Esophagus muscularis mucosa (tissue), 4 donors: ENCODE measurements around the gene BPTF. TPM values are rescaled to one million over a fixed set of nuclear protein-coding genes. Genes with fewer than 3 reads are reported as not detected.

Experiments
- DNase-seq: peaks from one replicate; pipeline ENCODE4 v3.0.0-alpha.2; 2017; ENCODE audit errors: extremely low spot score
- H3K27ac ChIP-seq, 4 donors: fragments of 200-600 bp; sonication (generic); replicated peaks in 1 of 4; 1 replicate in 3 of 4; 2 replicates in 1 of 4; pipeline ENCODE4 v1.5.1; 2016 to 2019; ENCODE audit warnings: mild to moderate bottlenecking in 1 of 4
- H3K27me3 ChIP-seq, 4 donors: fragments of 200-600 bp; sonication (generic); one replicate each; pipeline versions ENCODE4 v1.5.1 to v1.6.0; 2016 to 2019
- H3K36me3 ChIP-seq, 4 donors: fragments of 200-600 bp; sonication (generic); one replicate each; pipeline ENCODE4 v1.5.1; 2016 to 2019
- H3K4me1 ChIP-seq, 4 donors: fragments of 200-600 bp; sonication (generic); one replicate each; pipeline ENCODE4 v1.5.1; 2016 to 2019
- H3K4me3 ChIP-seq, 4 donors: fragments of 200-600 bp; sonication (generic); 1 replicate in 2 of 4; 2 replicates in 2 of 4; pipeline ENCODE4 v1.5.1; 2016 to 2019; ENCODE audit warnings: mild to moderate bottlenecking in 4 of 4, moderate library complexity in 1 of 4
- H3K9me3 ChIP-seq, 4 donors: fragments of 200-600 bp; sonication (generic); 1 replicate in 3 of 4; 2 replicates in 1 of 4; pipeline ENCODE4 v1.5.1; 2016 to 2019
- CTCF ChIP-seq, 3 experiments: fragments of 200-600 bp in 2 of 3; fragments of 450-650 bp in 1 of 3; sonication (generic) in 2 of 3; IDR thresholded peaks; one replicate each; pipeline ENCODE4 v1.5.1; 2017 to 2019; ENCODE audit warnings: antibody characterized with exemption in 3 of 3, mild to moderate bottlenecking in 2 of 3, moderate library complexity in 1 of 3
- EP300 ChIP-seq: sonication (generic); formaldehyde crosslinking; IDR thresholded peaks from one replicate; pipeline ENCODE4 v1.6.1; 2017; ENCODE audit warnings: antibody characterized with exemption
- POLR2A ChIP-seq: fragments of 450-650 bp; IDR thresholded peaks from one replicate; pipeline ENCODE4 v1.6.1; 2017; ENCODE audit warnings: antibody characterized with exemption, moderate library complexity, mild to moderate bottlenecking, low read depth
- POLR2AphosphoS5 ChIP-seq, 2 donors: sonication (generic); formaldehyde crosslinking; IDR thresholded peaks; one replicate each; pipeline ENCODE4 v1.6.1; 2017; ENCODE audit warnings: antibody characterized with exemption in 2 of 2
- WGBS: methylation state at CpG from one replicate; pipeline ENCODE4 v1.1.5; 2018; 5-methylcytosine and 5-hydroxymethylcytosine counted together
- intact Hi-C: fragments of 100-400 bp; cut with DNase I; formaldehyde crosslinking; loops from one replicate; pipeline ENCODE4 v1.15.1; 2023
- total RNA-seq, 4 donors: library from RNA; depleted of rRNA; stranded (reverse); fragments of >200 nt; gene quantifications; one replicate each; pipeline versions ENCODE4 v1.1.0 to v1.2.1, GENCODE V29; 2016

BPTF gene, protein sequence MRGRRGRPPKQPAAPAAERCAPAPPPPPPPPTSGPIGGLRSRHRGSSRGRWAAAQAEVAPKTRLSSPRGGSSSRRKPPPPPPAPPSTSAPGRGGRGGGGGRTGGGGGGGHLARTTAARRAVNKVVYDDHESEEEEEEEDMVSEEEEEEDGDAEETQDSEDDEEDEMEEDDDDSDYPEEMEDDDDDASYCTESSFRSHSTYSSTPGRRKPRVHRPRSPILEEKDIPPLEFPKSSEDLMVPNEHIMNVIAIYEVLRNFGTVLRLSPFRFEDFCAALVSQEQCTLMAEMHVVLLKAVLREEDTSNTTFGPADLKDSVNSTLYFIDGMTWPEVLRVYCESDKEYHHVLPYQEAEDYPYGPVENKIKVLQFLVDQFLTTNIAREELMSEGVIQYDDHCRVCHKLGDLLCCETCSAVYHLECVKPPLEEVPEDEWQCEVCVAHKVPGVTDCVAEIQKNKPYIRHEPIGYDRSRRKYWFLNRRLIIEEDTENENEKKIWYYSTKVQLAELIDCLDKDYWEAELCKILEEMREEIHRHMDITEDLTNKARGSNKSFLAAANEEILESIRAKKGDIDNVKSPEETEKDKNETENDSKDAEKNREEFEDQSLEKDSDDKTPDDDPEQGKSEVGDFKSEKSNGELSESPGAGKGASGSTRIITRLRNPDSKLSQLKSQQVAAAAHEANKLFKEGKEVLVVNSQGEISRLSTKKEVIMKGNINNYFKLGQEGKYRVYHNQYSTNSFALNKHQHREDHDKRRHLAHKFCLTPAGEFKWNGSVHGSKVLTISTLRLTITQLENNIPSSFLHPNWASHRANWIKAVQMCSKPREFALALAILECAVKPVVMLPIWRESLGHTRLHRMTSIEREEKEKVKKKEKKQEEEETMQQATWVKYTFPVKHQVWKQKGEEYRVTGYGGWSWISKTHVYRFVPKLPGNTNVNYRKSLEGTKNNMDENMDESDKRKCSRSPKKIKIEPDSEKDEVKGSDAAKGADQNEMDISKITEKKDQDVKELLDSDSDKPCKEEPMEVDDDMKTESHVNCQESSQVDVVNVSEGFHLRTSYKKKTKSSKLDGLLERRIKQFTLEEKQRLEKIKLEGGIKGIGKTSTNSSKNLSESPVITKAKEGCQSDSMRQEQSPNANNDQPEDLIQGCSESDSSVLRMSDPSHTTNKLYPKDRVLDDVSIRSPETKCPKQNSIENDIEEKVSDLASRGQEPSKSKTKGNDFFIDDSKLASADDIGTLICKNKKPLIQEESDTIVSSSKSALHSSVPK (N-terminal part only)
- 10 to 100 TPM; 60.3 to 77.7 (median 74.2) TPM for total RNA-seq

DNA sequence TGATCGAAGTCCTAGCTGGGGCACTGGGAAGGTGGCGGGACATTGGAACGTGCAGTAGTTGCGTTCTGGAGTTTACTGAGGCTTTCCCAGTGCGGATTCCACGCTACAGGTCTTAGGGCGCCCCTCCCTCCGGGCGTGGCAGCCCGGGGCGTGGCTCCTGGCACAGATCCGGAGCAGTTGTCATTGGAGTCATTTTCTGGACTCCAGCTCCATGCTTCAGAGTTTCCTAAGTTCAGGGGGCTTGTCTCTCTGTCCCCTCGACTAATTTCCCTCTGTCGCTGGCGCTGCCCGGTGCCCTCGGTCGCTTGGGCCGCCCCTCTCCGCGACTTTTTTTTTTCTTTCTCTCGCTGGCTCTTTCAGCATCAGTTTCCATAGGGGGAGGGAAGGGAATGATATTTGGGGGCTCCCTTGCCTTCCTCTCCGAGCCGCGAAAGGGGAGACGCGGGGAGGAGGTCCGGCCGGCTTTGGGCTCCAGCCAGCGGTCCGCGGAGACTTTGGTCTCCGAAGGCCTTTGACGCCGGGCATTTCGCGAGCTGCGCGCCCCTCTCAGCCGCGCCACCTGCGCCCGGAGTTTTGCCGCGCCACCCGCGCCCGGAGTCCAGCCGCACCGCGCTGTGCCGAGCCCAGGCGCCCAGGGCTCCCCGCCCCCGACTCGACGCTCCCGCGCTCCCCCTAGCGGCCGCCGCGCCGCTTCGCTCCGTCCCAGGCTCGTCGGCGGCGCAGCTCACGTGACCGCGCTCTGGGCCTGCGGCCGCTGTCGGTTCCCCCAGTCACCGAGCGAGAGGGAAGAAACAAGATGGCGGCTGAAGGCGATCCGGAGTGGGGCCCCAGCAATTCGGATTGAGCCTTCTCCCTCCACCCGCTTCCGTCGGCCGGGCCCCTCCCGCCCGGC lies at the start of gene BPTF:
Gene BPTF, plus strand, starts transcription at position 769 of the 892 bp plus-strand sequence. CDS start 222 bp downstream, outside the sequence.
- TF ChIP-seq EP300: no peak
- peak; percentile 80 to 84 for TF ChIP-seq POLR2AphosphoS5 (IDR thresholded peaks at IDR 0.05)
- TF ChIP-seq CTCF (IDR thresholded peaks at IDR 0.05): peak; percentile 92 to 96 (median 93)
- no peak for TF ChIP-seq POLR2A
- Histone ChIP-seq H3K27ac (peak within 1 kb of the TSS; percentile 92 to 99 (median 97)), H3K4me1 (peaks cover 26 to 44% (median 38%) of the 10 kb centered on the region in 4 donors), H3K27me3 (no peaks in the 10 kb centered on the region), H3K36me3 (no peaks in the 10 kb centered on the region), H3K4me3 (peak within 1 kb of the TSS; percentile 64 to 87 (median 74)), H3K9me3 (no peaks in the 10 kb centered on the region)
- intact Hi-C loops: loop anchor here (5.0 kb wide), 2 partner anchors 108 to 458 kb away; partner anchors contain the start of genes NOL11 and PSMD12
- 1% methylated on average over 35 of the region's 88 CpGs for WGBS
- peak; percentile 97 for DNase-seq

GRCh38 chr17:67779098-67779672 lies 46.1 kb upstream of the BPTF start:
- intact Hi-C loops: no loop called here
- TF ChIP-seq EP300 (no peak), POLR2A (no peak), CTCF (IDR thresholded peaks at IDR 0.05) (peak; percentile 38 to 59 (median 38)), POLR2AphosphoS5 (IDR thresholded peaks at IDR 0.05) (peak in 1 of 2 donors; percentile 49)
- DNase-seq: no peak
- Histone ChIP-seq H3K9me3 (no peaks in the 10 kb centered on the region), H3K27ac (peak overlapping the region in 3 of 4 donors; percentile 12 to 57 (median 42)), H3K36me3 (no peaks in the 10 kb centered on the region), H3K27me3 (no peaks in the 10 kb centered on the region), H3K4me3 (no peak overlapping the region), H3K4me1 (peaks cover 0 to 10% (median 8%) of the 10 kb centered on the region in 4 donors)
- WGBS: 14% methylated on average over 11 of the region's 13 CpGs

DNA sequence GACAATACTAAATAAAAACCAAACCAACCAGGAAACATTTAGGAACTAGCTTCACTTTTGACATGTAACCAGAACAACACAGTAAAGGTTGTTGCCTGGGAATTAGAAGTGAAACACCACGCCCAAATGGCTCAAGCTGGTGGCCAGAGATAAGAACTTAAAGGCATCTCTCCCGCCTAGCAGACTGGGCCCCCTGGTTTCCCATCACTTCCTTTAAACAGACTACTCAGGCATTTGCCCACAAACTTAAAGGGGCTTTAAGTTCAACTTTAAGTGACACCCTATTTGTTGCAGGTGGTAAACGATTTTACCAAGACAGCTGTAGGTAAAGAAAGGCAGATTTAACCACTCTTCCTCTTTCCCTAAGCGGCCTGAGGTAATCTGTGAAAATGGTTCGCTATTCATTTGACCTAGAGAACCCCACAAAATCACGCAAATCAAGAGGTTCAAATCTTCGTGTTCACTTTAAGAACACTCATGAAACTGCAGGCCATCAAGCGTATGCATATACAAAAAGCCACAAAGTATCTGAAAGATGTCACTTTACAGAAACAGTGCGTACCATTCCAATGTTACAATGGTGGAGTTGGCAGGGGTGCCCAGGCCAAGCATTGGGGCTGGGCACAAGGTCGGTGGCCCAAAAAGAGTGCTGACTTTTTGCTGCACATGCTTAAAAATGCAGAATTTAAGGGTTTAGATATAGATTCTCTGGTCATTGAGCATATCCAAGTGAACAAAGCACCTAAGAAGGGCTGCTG lies 40.8 kb upstream of the BPTF start:
- H3K9me3 ChIP-seq: no peaks in the 10 kb centered on the region

More for the DNA sequence above, 40.8 kb upstream of the BPTF start:
- H3K27ac ChIP-seq: no peak overlapping the region
- TF ChIP-seq POLR2AphosphoS5 (IDR thresholded peaks at IDR 0.05) (peak in 1 of 2 donors; percentile 27), CTCF (IDR thresholded peaks at IDR 0.05) (no peak)
- 67% methylated on average over 10 of the region's 10 CpGs for WGBS
- no peak for DNase-seq
- no peaks in the 10 kb centered on the region for H3K27me3 ChIP-seq
- H3K36me3 ChIP-seq: no peaks in the 10 kb centered on the region
- peaks cover 0 to 2% (median 2%) of the 10 kb centered on the region in 4 donors for H3K4me1 ChIP-seq
- intact Hi-C loops: no loop called here
- no peak overlapping the region for H3K4me3 ChIP-seq
